Mucosa of rectum (tissue), 2 donors: ENCODE measurements around the gene PDCD11.

ENCODE experiments used
- H3K27ac ChIP-seq, 2 donors: one replicate each; pipeline ENCODE4 v1.7.0; 2013; ENCODE audit warnings: inconsistent platforms in 2 of 2, low read depth in 2 of 2, low read length in 2 of 2
- H3K27me3 ChIP-seq, 2 donors: one replicate each; pipeline ENCODE4 v1.7.0; 2013; ENCODE audit warnings: low read length in 2 of 2; ENCODE audit not compliant: control insufficient read depth in 2 of 2, insufficient read depth in 2 of 2
- H3K36me3 ChIP-seq, 2 donors: one replicate each; pipeline ENCODE4 v1.7.0; 2013; ENCODE audit warnings: low read length in 2 of 2; ENCODE audit not compliant: control insufficient read depth in 2 of 2, insufficient read depth in 2 of 2
- H3K4me1 ChIP-seq, 2 donors: one replicate each; pipeline ENCODE4 v1.7.0; 2013; ENCODE audit warnings: low read length in 2 of 2, mild to moderate bottlenecking in 1 of 2; ENCODE audit not compliant: control insufficient read depth in 2 of 2, insufficient read depth in 2 of 2
- H3K4me3 ChIP-seq, 2 donors: one replicate each; pipeline ENCODE4 v1.7.0; 2013; ENCODE audit warnings: low read length in 2 of 2
- H3K9ac ChIP-seq, 2 donors: one replicate each; pipeline ENCODE4 v1.7.0; 2013; ENCODE audit warnings: low read length in 2 of 2, low read depth in 1 of 2, mild to moderate bottlenecking in 1 of 2
- H3K9me3 ChIP-seq, 2 donors: one replicate each; pipeline ENCODE4 v1.7.0; 2013; ENCODE audit warnings: low read length in 2 of 2; ENCODE audit not compliant: control insufficient read depth in 2 of 2
- donor health status: healthy.
- donor health status: Normal muscosa, but diverticular disease.

Gene PDCD11

GRCh38 chr10:103470761-103471653 is 74.6 kb downstream of the PDCD11 start:
- Histone ChIP-seq H3K9ac (no peak overlapping the region), H3K9me3 (no peaks in the 10 kb centered on the region), H3K4me3 (no peak overlapping the region), H3K27ac (peak overlapping the region; percentile 17 to 76), H3K36me3 (no peaks in the 10 kb centered on the region), H3K27me3 (no peaks in the 10 kb centered on the region), H3K4me1 (peaks cover 4 to 8% of the 10 kb centered on the region in 2 donors)

GRCh38 chr10:103472005-103472404 is 75.6 kb downstream of the PDCD11 start:
- Histone ChIP-seq H3K27me3 (no peaks in the 10 kb centered on the region), H3K9me3 (no peaks in the 10 kb centered on the region), H3K27ac (peak overlapping the region; percentile 17 to 76), H3K9ac (no peak overlapping the region), H3K36me3 (no peaks in the 10 kb centered on the region), H3K4me1 (peaks cover 4 to 8% of the 10 kb centered on the region in 2 donors), H3K4me3 (no peak overlapping the region)

- Histone ChIP-seq H3K9me3 (no peaks in the 10 kb centered on the region), H3K36me3 (no peaks in the 10 kb centered on the region), H3K4me1 (peaks cover 4 to 8% of the 10 kb centered on the region in 2 donors), H3K4me3 (no peak overlapping the region), H3K27me3 (no peaks in the 10 kb centered on the region), H3K27ac (no peak overlapping the region), H3K9ac (no peak overlapping the region)
These were observed 76.8 kb downstream of the PDCD11 start for GRCh38 chr10:103473261-103473671.

GRCh38 chr10:103474077-103474476 is 77.7 kb downstream of the PDCD11 start:
- H3K9ac ChIP-seq, result no peak overlapping the region
- no peak overlapping the region for H3K4me3 ChIP-seq
- H3K36me3 ChIP-seq, result no peaks in the 10 kb centered on the region
- no peaks in the 10 kb centered on the region for H3K9me3 ChIP-seq
- H3K27me3 ChIP-seq, result no peaks in the 10 kb centered on the region
- no peak overlapping the region for H3K27ac ChIP-seq
- peaks cover 4 to 8% of the 10 kb centered on the region in 2 donors for H3K4me1 ChIP-seq

GRCh38 chr10:103475437-103475836 is 79.0 kb downstream of the PDCD11 start:
- H3K9me3 ChIP-seq, result no peaks in the 10 kb centered on the region
- H3K9ac ChIP-seq, result no peak overlapping the region
- H3K36me3 ChIP-seq, result no peaks in the 10 kb centered on the region
- H3K27ac ChIP-seq, result no peak overlapping the region
- H3K4me1 ChIP-seq, result peaks cover 4 to 8% of the 10 kb centered on the region in 2 donors
- no peaks in the 10 kb centered on the region for H3K27me3 ChIP-seq
- H3K4me3 ChIP-seq, result no peak overlapping the region

GRCh38 chr10:103476046-103476768 is 79.8 kb downstream of the PDCD11 start:
- H3K27ac ChIP-seq, result no peak overlapping the region
- peaks cover 4% of the 10 kb centered on the region in 2 donors for H3K4me1 ChIP-seq
- no peak overlapping the region for H3K4me3 ChIP-seq
- H3K9me3 ChIP-seq, result no peaks in the 10 kb centered on the region
- no peaks in the 10 kb centered on the region for H3K36me3 ChIP-seq
- H3K27me3 ChIP-seq, result no peaks in the 10 kb centered on the region
- no peak overlapping the region for H3K9ac ChIP-seq

- no peak overlapping the region for H3K27ac ChIP-seq
- no peak overlapping the region for H3K9ac ChIP-seq
- H3K4me1 ChIP-seq, result no peaks in the 10 kb centered on the region
- no peak overlapping the region for H3K4me3 ChIP-seq
- no peaks in the 10 kb centered on the region for H3K36me3 ChIP-seq
- no peaks in the 10 kb centered on the region for H3K27me3 ChIP-seq
- no peaks in the 10 kb centered on the region for H3K9me3 ChIP-seq
These were observed 82.2 kb downstream of the PDCD11 start for GRCh38 chr10:103478671-103479070.

GRCh38 chr10:103479135-103479534 is 82.7 kb downstream of the PDCD11 start, which contains the start of gene CALHM3:
CALHM3 (minus strand) TSS chr10:103479240; CDS start chr10:103479032, 208 bp downstream.
- Histone ChIP-seq H3K9me3 (no peaks in the 10 kb centered on the region), H3K36me3 (no peaks in the 10 kb centered on the region), H3K27ac (no peak within 1 kb of the TSS), H3K27me3 (no peaks in the 10 kb centered on the region), H3K9ac (no peak within 1 kb of the TSS), H3K4me3 (no peak within 1 kb of the TSS), H3K4me1 (no peaks in the 10 kb centered on the region)

- H3K27me3 ChIP-seq, result no peaks in the 10 kb centered on the region
- H3K4me3 ChIP-seq, result no peak overlapping the region
- no peak overlapping the region for H3K27ac ChIP-seq
- no peaks in the 10 kb centered on the region for H3K36me3 ChIP-seq
- H3K9me3 ChIP-seq, result no peaks in the 10 kb centered on the region
- no peak overlapping the region for H3K9ac ChIP-seq
- H3K4me1 ChIP-seq, result no peaks in the 10 kb centered on the region
These were observed 84.1 kb downstream of the PDCD11 start for GRCh38 chr10:103480521-103480920.

GRCh38 chr10:103481974-103482531 is 85.6 kb downstream of the PDCD11 start:
- Histone ChIP-seq H3K4me3 (no peak overlapping the region), H3K36me3 (no peaks in the 10 kb centered on the region), H3K9me3 (no peaks in the 10 kb centered on the region), H3K27me3 (no peaks in the 10 kb centered on the region), H3K4me1 (no peaks in the 10 kb centered on the region), H3K27ac (no peak overlapping the region), H3K9ac (no peak overlapping the region)
